Measurements from ENCODE around the gene LRRC14B.

- TF ChIP-seq, protein P1, sequence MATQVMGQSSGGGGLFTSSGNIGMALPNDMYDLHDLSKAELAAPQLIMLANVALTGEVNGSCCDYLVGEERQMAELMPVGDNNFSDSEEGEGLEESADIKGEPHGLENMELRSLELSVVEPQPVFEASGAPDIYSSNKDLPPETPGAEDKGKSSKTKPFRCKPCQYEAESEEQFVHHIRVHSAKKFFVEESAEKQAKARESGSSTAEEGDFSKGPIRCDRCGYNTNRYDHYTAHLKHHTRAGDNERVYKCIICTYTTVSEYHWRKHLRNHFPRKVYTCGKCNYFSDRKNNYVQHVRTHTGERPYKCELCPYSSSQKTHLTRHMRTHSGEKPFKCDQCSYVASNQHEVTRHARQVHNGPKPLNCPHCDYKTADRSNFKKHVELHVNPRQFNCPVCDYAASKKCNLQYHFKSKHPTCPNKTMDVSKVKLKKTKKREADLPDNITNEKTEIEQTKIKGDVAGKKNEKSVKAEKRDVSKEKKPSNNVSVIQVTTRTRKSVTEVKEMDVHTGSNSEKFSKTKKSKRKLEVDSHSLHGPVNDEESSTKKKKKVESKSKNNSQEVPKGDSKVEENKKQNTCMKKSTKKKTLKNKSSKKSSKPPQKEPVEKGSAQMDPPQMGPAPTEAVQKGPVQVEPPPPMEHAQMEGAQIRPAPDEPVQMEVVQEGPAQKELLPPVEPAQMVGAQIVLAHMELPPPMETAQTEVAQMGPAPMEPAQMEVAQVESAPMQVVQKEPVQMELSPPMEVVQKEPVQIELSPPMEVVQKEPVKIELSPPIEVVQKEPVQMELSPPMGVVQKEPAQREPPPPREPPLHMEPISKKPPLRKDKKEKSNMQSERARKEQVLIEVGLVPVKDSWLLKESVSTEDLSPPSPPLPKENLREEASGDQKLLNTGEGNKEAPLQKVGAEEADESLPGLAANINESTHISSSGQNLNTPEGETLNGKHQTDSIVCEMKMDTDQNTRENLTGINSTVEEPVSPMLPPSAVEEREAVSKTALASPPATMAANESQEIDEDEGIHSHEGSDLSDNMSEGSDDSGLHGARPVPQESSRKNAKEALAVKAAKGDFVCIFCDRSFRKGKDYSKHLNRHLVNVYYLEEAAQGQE (IDR thresholded peaks at IDR 0.05; ENCODE audit: insufficient read depth in 1 of 2, low read depth in 2 of 2, low read length in 1 of 2), result no peak
- TF ChIP-seq, protein P2, sequence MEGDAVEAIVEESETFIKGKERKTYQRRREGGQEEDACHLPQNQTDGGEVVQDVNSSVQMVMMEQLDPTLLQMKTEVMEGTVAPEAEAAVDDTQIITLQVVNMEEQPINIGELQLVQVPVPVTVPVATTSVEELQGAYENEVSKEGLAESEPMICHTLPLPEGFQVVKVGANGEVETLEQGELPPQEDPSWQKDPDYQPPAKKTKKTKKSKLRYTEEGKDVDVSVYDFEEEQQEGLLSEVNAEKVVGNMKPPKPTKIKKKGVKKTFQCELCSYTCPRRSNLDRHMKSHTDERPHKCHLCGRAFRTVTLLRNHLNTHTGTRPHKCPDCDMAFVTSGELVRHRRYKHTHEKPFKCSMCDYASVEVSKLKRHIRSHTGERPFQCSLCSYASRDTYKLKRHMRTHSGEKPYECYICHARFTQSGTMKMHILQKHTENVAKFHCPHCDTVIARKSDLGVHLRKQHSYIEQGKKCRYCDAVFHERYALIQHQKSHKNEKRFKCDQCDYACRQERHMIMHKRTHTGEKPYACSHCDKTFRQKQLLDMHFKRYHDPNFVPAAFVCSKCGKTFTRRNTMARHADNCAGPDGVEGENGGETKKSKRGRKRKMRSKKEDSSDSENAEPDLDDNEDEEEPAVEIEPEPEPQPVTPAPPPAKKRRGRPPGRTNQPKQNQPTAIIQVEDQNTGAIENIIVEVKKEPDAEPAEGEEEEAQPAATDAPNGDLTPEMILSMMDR (IDR thresholded peaks at IDR 0.05), result no peak
Measured at GRCh38 chr5:157801-158200, 33.5 kb upstream of the LRRC14B start.
